CD1c-positive myeloid dendritic cell (primary cell): ENCODE results near the gene COPS6.
"Not testable (repeated sequence)": the region's sequence is repeated elsewhere in the genome, so short reads cannot be mapped to it uniquely, and the experiment has no call there.

Source experiments
- DNase-seq: peaks from one replicate; pipeline ENCODE4 v3.0.0-alpha.2; 2016; ENCODE audit errors: extremely low spot score

Gene COPS6

GRCh38 chr7:100126931-100127865 lies 38.4 kb downstream of the COPS6 start, which contains the start of gene MBLAC1:
TSS of gene MBLAC1 (plus strand) at chr7:100126967. CDS start at chr7:100127396, 429 bp downstream.
- DNase-seq = peak; percentile 94

GRCh38 chr7:100127866-100128636 lies 39.3 kb downstream of the COPS6 start:
- no peak for DNase-seq

- DNase-seq = no peak
Measured at GRCh38 chr7:100128637-100128963, 39.8 kb downstream of the COPS6 start.

GRCh38 chr7:100130220-100130607 lies 41.4 kb downstream of the COPS6 start:
- not testable (repeated sequence) for DNase-seq

GRCh38 chr7:100130608-100131453 lies 42.1 kb downstream of the COPS6 start:
- peak; percentile 80 for DNase-seq

- DNase-seq = no peak
Measured at GRCh38 chr7:100132126-100132525, 43.4 kb downstream of the COPS6 start.

- peak; percentile 75 for DNase-seq
Measured at GRCh38 chr7:100132697-100133151, 44.0 kb downstream of the COPS6 start.

- DNase-seq = no peak
Measured at GRCh38 chr7:100137851-100138760, 49.3 kb downstream of the COPS6 start.

GRCh38 chr7:100141555-100141949 lies 52.8 kb downstream of the COPS6 start:
- DNase-seq = no peak
